Stimulated activated CD4-positive, alpha-beta T cell treated with anti-CD3 and anti-CD28 coated beads, Interleukin-2, amount 100 ng/mL, for 24 hours (primary cell): ENCODE data around the gene KRTAP2-4.
"Not testable (repeated sequence)": the region's sequence is repeated elsewhere in the genome, so short reads cannot be mapped to it uniquely, and the experiment has no call there.

Experiments used
- DNase-seq, 2 donors: peaks; one replicate each; pipeline ENCODE4 v3.0.0-alpha.2; 2020

Gene KRTAP2-4

GRCh38 chr17:41071606-41072360 is 6.1 kb upstream of the KRTAP2-4 start:
- DNase-seq = no peak

- no peak for DNase-seq
Measured at GRCh38 chr17:41069031-41069430, 3.4 kb upstream of the KRTAP2-4 start.

- DNase-seq = no peak
Measured at GRCh38 chr17:41067281-41067680, 1.6 kb upstream of the KRTAP2-4 start.

GRCh38 chr17:41065016-41065689 is 526 bp downstream of the KRTAP2-4 start:
- DNase-seq = not testable (repeated sequence)

GRCh38 chr17:41064301-41064700 is 1.4 kb downstream of the KRTAP2-4 start:
- no peak for DNase-seq

GRCh38 chr17:41063449-41063848 is 2.2 kb downstream of the KRTAP2-4 start:
- no peak for DNase-seq

- no peak for DNase-seq
Measured at GRCh38 chr17:41061964-41062363, 3.7 kb downstream of the KRTAP2-4 start.

GRCh38 chr17:41060052-41060604 is 5.6 kb downstream of the KRTAP2-4 start, which contains the start of gene KRTAP2-3:
Gene KRTAP2-3, minus strand, starts transcription at chr17:41060114. Its CDS starts 64 bp downstream, at chr17:41060050.
- DNase-seq = no peak

- not testable (repeated sequence) for DNase-seq
Measured at GRCh38 chr17:41059276-41060051, 6.2 kb downstream of the KRTAP2-4 start.

GRCh38 chr17:41058741-41059140 is 6.9 kb downstream of the KRTAP2-4 start:
- no peak for DNase-seq

- DNase-seq = no peak
Measured at GRCh38 chr17:41057547-41057946, 8.1 kb downstream of the KRTAP2-4 start.

GRCh38 chr17:41055130-41055529 is 10.5 kb downstream of the KRTAP2-4 start, which contains the start of gene KRTAP2-2:
Gene KRTAP2-2, minus strand, starts transcription at chr17:41055230. Its CDS starts 19 bp downstream, at chr17:41055211.
- not testable (repeated sequence) for DNase-seq

- not testable (repeated sequence) for DNase-seq
Measured at GRCh38 chr17:41054556-41054955, 11.1 kb downstream of the KRTAP2-4 start.

GRCh38 chr17:41054025-41054424 is 11.7 kb downstream of the KRTAP2-4 start:
- no peak for DNase-seq

GRCh38 chr17:41052566-41052965 is 13.1 kb downstream of the KRTAP2-4 start:
- DNase-seq = no peak

GRCh38 chr17:41049110-41049509 is 16.6 kb downstream of the KRTAP2-4 start:
- no peak for DNase-seq

- no peak for DNase-seq
Measured at GRCh38 chr17:41048441-41048840, 17.2 kb downstream of the KRTAP2-4 start.

GRCh38 chr17:41046735-41047465 is 18.8 kb downstream of the KRTAP2-4 start, which contains the start of gene KRTAP2-1:
Gene KRTAP2-1, minus strand, starts transcription at chr17:41047316. Its CDS starts 49 bp downstream, at chr17:41047267.
- not testable (repeated sequence) for DNase-seq

- DNase-seq = no peak
Measured at GRCh38 chr17:41042953-41043352, 22.7 kb downstream of the KRTAP2-4 start.

- DNase-seq = not testable (repeated sequence)
Measured at GRCh38 chr17:41040783-41041571, 24.7 kb downstream of the KRTAP2-4 start, which contains the start of gene KRTAP1-1. Gene KRTAP1-1, minus strand, starts transcription at chr17:41041450. Its CDS starts 53 bp downstream, at chr17:41041397.

- no peak for DNase-seq
Measured at GRCh38 chr17:41037853-41038350, 27.8 kb downstream of the KRTAP2-4 start.
